A549 (cell line): Measurements from ENCODE around the gene PRSS36. TPM values are rescaled to one million over a fixed set of nuclear protein-coding genes. Genes with fewer than 3 reads are reported as not detected.

Experiments
- ATAC-seq, 2 experiments: fragments of 200-7000 bp in 1 of 2; fragments of >200 bp in 1 of 2; cut with Nextera tagmentation in 1 of 2; cut with Tn5 transposase in 1 of 2; 3 replicates each; pipeline versions ENCODE4 v1.8.0 to v1.9.1; 2018 to 2020; ENCODE audit warnings: mild to moderate bottlenecking in 1 of 2, moderate library complexity in 1 of 2
- CTCF ChIA-PET: fragments of 300-600 bp; sonication (Branson Sonifier 250); formaldehyde crosslinking; extraction: SDS; loops from one replicate; lab custom pipeline; 2021; ENCODE audit warnings: antibody characterized with exemption, inconsistent platforms; lab: Yijun Ruan, JAX
- POLR2A ChIA-PET: fragments of 350-600 bp; formaldehyde crosslinking; extraction: SDS; loops from one replicate; lab custom pipeline; 2021; ENCODE audit warnings: antibody characterized with exemption, inconsistent platforms; lab: Yijun Ruan, JAX
- DNase-seq, 2 experiments: peaks; one replicate each; pipeline versions ENCODE4 v3.0.0 to v3.0.0-alpha.2; 2011 to 2016; ENCODE audit warnings: low read depth in 1 of 2, low spot score in 1 of 2
- FAIRE-seq: peaks from 2 replicates; lab custom pipeline; 2011; peaks lifted over from hg19 to GRCh38; lab: Jason Lieb, UNC
- H3K27ac ChIP-seq, 2 experiments: fragments of >200 bp; sonication (Bioruptor Twin); formaldehyde crosslinking; 3 replicates each; pipeline ENCODE4 v1.5.1; 2016 to 2017
- H3K4me1 ChIP-seq: fragments of >200 bp; sonication (Bioruptor Twin); formaldehyde crosslinking; 3 replicates; pipeline ENCODE4 v1.6.1; 2016
- H3K4me2 ChIP-seq: fragments of >200 bp; sonication (Bioruptor Twin); formaldehyde crosslinking; 3 replicates; pipeline ENCODE4 v1.6.1; 2016
- H3K4me3 ChIP-seq: fragments of >200 bp; sonication (Bioruptor Twin); formaldehyde crosslinking; 3 replicates; pipeline ENCODE4 v1.5.1; 2016
- H3K9me3 ChIP-seq: fragments of >200 bp; sonication (Bioruptor Twin); formaldehyde crosslinking; 3 replicates; pipeline ENCODE4 v1.6.1; 2016
- CBX2 ChIP-seq: fragments of 200-600 bp; sonication (generic); IDR thresholded peaks from 2 replicates; pipeline ENCODE4 v1.6.1; 2016; ENCODE audit warnings: low read depth, mild to moderate bottlenecking, borderline replicate concordance
- CEBPB ChIP-seq, 2 experiments: fragments of >200 bp in 1 of 2; sonication (Bioruptor Twin) in 1 of 2; formaldehyde crosslinking in 1 of 2; IDR thresholded peaks; 2 replicates each; pipeline ENCODE4 v1.6.1; 2012 to 2016
- CHD2 ChIP-seq: fragments of 150-350 bp; IDR thresholded peaks from 2 replicates; pipeline ENCODE4 v1.6.1; 2014; ENCODE audit warnings: low read length; ENCODE audit not compliant: partially characterized antibody
- EHMT2 ChIP-seq: fragments of 200-600 bp; sonication (generic); IDR thresholded peaks from 2 replicates; pipeline ENCODE4 v1.6.1; 2016; ENCODE audit warnings: antibody characterized with exemption, low read depth, mild to moderate bottlenecking, moderate library complexity
- EP300 ChIP-seq, 2 experiments: fragments of >200 bp; sonication (Bioruptor Twin); formaldehyde crosslinking; IDR thresholded peaks; 2 replicates in 1 of 2; 3 replicates in 1 of 2; pipeline ENCODE4 v1.6.1; 2016 to 2017
- ESRRA ChIP-seq: fragments of 150-350 bp; IDR thresholded peaks from 2 replicates; pipeline ENCODE4 v1.6.1; 2014; ENCODE audit warnings: mild to moderate bottlenecking, low read length, borderline replicate concordance
- FOSL2 ChIP-seq, 2 experiments: fragments of 450-650 bp in 1 of 2; fragments of >200 bp in 1 of 2; sonication (Bioruptor Twin) in 1 of 2; formaldehyde crosslinking; IDR thresholded peaks; 2 replicates each; pipeline versions ENCODE4 v1.5.0 to v1.6.1; 2016 to 2020; ENCODE audit warnings: mild to moderate bottlenecking in 1 of 2, moderate library complexity in 1 of 2
- GATA3 ChIP-seq: IDR thresholded peaks from 2 replicates; pipeline ENCODE4 v1.6.1; 2012; ENCODE audit warnings: borderline replicate concordance
- HDAC2 ChIP-seq: fragments of 200-600 bp; sonication (generic); IDR thresholded peaks from 2 replicates; pipeline ENCODE4 v1.6.1; 2016
- HOXB13 ChIP-seq: fragments of 250-450 bp; sonication (Bioruptor Pico); IDR thresholded peaks from 2 replicates; pipeline ENCODE4 v1.5.0; 2020; ENCODE audit warnings: low read depth, mild to moderate bottlenecking, moderate library complexity
- HOXB5 ChIP-seq: fragments of 250-450 bp; sonication (Bioruptor Pico); IDR thresholded peaks from 2 replicates; pipeline ENCODE4 v1.5.0; 2020; ENCODE audit warnings: mild to moderate bottlenecking, moderate library complexity
- JUNB ChIP-seq: fragments of >200 bp; sonication (Bioruptor Twin); formaldehyde crosslinking; IDR thresholded peaks from 2 replicates; pipeline ENCODE4 v1.6.1; 2016
- KDM1A ChIP-seq: fragments of 200-600 bp; sonication (generic); IDR thresholded peaks from 2 replicates; pipeline ENCODE4 v1.6.1; 2016; ENCODE audit warnings: low read depth, mild to moderate bottlenecking
- KDM5A ChIP-seq: fragments of 200-600 bp; sonication (generic); IDR thresholded peaks from 2 replicates; pipeline ENCODE4 v1.6.1; 2016; ENCODE audit warnings: antibody characterized with exemption, mild to moderate bottlenecking
- NFE2L2 ChIP-seq: fragments of 150-350 bp; conservative IDR thresholded peaks from 2 replicates; pipeline ENCODE4 v1.6.1; 2014; ENCODE audit warnings: low read length
- NPAS2 ChIP-seq: fragments of 250-450 bp; sonication (Bioruptor Pico); IDR thresholded peaks from 2 replicates; pipeline ENCODE4 v1.8.0; 2022; ENCODE audit warnings: mild to moderate bottlenecking, moderate library complexity, borderline replicate concordance
- NR3C1 ChIP-seq: fragments of >200 bp; sonication (Bioruptor Twin); formaldehyde crosslinking; IDR thresholded peaks from 3 replicates; pipeline ENCODE4 v1.6.1; 2017
- PHF8 ChIP-seq: fragments of 200-600 bp; sonication (generic); IDR thresholded peaks from 2 replicates; pipeline ENCODE4 v1.6.1; 2016; ENCODE audit warnings: low read depth, mild to moderate bottlenecking, antibody characterized with exemption, moderate library complexity, borderline replicate concordance
- POLR2A ChIP-seq: IDR thresholded peaks from 2 replicates; pipeline ENCODE4 v1.6.1; 2012; ENCODE audit warnings: mild to moderate bottlenecking, low read length
- RAD21 ChIP-seq, 2 experiments: fragments of >200 bp in 1 of 2; sonication (Bioruptor Twin) in 1 of 2; formaldehyde crosslinking in 1 of 2; IDR thresholded peaks in 1 of 2; conservative IDR thresholded peaks in 1 of 2; 2 replicates in 1 of 2; 3 replicates in 1 of 2; pipeline ENCODE4 v1.6.1; 2012 to 2018; ENCODE audit warnings: inconsistent platforms in 1 of 2
- RARB ChIP-seq: fragments of 250-450 bp; sonication (Bioruptor Pico); IDR thresholded peaks from 2 replicates; pipeline ENCODE4 v1.8.0; 2021; ENCODE audit warnings: mild to moderate bottlenecking, moderate library complexity
- RCOR1 ChIP-seq: fragments of 150-350 bp; IDR thresholded peaks from 2 replicates; pipeline ENCODE4 v1.6.1; 2014; ENCODE audit warnings: antibody characterized with exemption, low read length, low read depth
- ZSCAN20 ChIP-seq: fragments of 250-450 bp; sonication (Bioruptor Pico); IDR thresholded peaks from 2 replicates; pipeline ENCODE4 v1.8.0; 2022; ENCODE audit warnings: mild to moderate bottlenecking, moderate library complexity
- WGBS: methylation state at CpG from one replicate; pipeline ENCODE4 v1.1.6; 2017; ENCODE audit errors: missing lambda C conversion rate; 5-methylcytosine and 5-hydroxymethylcytosine counted together
- polyA plus RNA-seq, 4 experiments: library from polyadenylated mRNA; depleted of rRNA in 3 of 4; stranded (reverse); fragments of >200 nt; fragmentation: RNase III in 1 of 4; extraction: RNeasy Plus Mini Kit Qiagen cat#74134 plus additional on column Dnase treatment in 1 of 4; gene quantifications; 2 replicates in 3 of 4; 3 replicates in 1 of 4; pipeline ENCODE4 v1.2.3, GENCODE V29; 2011 to 2017
- TF ChIP-seq, protein P1 (sequence below): IDR thresholded peaks from 2 replicates; pipeline ENCODE4 v1.6.1; 2012
- TF ChIP-seq, protein P2 (sequence below): fragments of >200 bp; sonication (Bioruptor Twin); formaldehyde crosslinking; IDR thresholded peaks from 2 replicates; pipeline ENCODE4 v1.6.1; 2016
- TF ChIP-seq, protein P3 (sequence below): fragments of >200 bp; sonication (Bioruptor Twin); formaldehyde crosslinking; IDR thresholded peaks from 3 replicates; pipeline ENCODE4 v1.6.1; 2016
- TF ChIP-seq, protein P4 (sequence below): IDR thresholded peaks from 2 replicates; pipeline ENCODE4 v1.6.1; 2012

The PRSS36 gene
- polyA plus RNA-seq, 2 of the 4 experiments (the other 2 are of a cell fraction) = 0.41 to 0.75 TPM

DNA sequence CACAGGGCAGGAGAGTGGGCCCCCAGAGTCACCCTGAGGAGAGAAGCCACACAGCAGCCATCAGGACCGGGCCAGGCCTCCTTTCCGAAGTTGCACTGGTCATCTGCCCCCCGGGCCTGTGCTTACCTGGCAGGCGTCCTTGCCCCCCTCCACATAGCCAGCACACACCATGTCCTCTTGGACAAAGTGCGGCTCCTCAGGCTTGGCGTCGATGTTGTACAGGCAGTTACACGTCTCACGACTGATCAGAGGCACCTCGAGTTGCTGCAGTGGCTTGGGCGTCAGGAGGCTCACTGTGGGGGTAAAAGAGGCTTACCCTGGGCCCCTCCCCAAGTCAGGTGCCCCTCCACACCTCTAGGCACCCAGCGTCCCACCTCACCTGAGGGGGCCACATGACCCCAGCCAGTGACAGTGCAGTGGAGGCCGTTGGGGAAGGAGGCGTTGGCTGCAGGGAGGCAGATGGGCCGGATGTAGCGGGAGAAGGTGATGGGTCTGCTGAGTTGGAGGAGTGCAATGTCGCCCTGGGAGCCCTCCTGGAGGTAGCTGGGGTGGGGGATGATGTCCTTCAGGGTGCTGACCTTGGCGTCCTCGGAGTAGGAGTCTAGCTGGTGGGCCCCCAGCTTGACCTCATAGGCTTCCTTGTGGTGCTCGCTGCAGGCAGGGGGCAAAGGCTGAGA lies 17.4 kb downstream of the PRSS36 start:
- Histone ChIP-seq H3K4me1 (peaks cover 18% of the 10 kb centered on the region; the same call in 2 of the 3 replicates), H3K27ac (no peak overlapping the region), H3K4me3 (no peak overlapping the region), H3K9me3 (no peaks in the 10 kb centered on the region), H3K4me2 (no peak overlapping the region)
- ChIA-PET POLR2A (interaction anchor here (0.9 to 2.2 kb wide), 3 partner anchors 10 to 15 kb away, joined by 3 to 8 read pairs (median 5); partner anchors contain the start of gene KAT8), CTCF (interaction anchor here (1.2 to 2.6 kb wide), 4 partner anchors 10 to 310 kb away, joined by 3 to 16 read pairs (median 4); partner anchors contain the start of genes HSD3B7 and ZNF843)
- FAIRE-seq (no peak), DNase-seq (no peak), ATAC-seq (no peak)
- 94% methylated on average over 16 of the region's 20 CpGs for WGBS
- no peak for TF ChIP-seq EHMT2
- no peak for TF ChIP-seq KDM5A
- no peak for TF ChIP-seq RAD21 (conservative IDR thresholded peaks at IDR 0.05 in 1 of 2, IDR thresholded peaks at IDR 0.05 in 1 of 2)
- TF ChIP-seq, protein P1, sequence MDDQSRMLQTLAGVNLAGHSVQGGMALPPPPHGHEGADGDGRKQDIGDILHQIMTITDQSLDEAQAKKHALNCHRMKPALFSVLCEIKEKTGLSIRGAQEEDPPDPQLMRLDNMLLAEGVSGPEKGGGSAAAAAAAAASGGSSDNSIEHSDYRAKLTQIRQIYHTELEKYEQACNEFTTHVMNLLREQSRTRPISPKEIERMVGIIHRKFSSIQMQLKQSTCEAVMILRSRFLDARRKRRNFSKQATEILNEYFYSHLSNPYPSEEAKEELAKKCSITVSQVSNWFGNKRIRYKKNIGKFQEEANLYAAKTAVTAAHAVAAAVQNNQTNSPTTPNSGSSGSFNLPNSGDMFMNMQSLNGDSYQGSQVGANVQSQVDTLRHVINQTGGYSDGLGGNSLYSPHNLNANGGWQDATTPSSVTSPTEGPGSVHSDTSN = no peak
- TF ChIP-seq, protein P2, sequence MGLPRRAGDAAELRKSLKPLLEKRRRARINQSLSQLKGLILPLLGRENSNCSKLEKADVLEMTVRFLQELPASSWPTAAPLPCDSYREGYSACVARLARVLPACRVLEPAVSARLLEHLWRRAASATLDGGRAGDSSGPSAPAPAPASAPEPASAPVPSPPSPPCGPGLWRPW = no peak
- TF ChIP-seq HOXB5 (CRISPR knock-in tag) = no peak
- TF ChIP-seq POLR2A = no peak
- no peak for TF ChIP-seq CHD2
- no peak for TF ChIP-seq FOSL2 (IDR thresholded peaks at IDR 0.05)
- TF ChIP-seq FOSL2 (CRISPR knock-in tag; IDR thresholded peaks at IDR 0.05) = no peak
- TF ChIP-seq HDAC2 = no peak
- TF ChIP-seq CBX2 = no peak
- no peak for TF ChIP-seq NR3C1
- TF ChIP-seq RCOR1 = no peak
- TF ChIP-seq NFE2L2 = no peak
- TF ChIP-seq NPAS2 (CRISPR knock-in tag) = no peak

DNA sequence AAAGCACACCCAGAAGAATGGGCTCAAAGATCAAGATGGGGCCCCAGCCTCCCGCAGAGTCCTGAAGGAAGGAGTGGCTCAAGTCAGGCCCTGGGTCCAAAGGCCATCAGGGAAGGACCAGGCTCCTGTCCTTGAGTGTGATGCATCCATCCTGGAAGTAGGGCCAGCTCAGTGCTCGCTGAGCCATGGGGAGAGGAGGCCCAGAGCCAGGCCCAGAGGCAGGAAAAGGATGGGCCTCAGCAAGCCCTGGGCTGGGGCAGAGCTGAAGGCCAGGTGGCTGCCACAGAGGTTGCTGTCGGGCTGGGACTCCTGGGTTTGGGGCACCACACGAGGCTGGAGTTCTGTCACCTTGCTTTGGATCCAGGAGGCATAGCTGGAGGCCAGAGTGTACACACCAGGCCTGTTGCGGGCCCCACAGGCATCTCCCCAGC lies 18.0 kb downstream of the PRSS36 start:
- Histone ChIP-seq H3K9me3 (no peaks in the 10 kb centered on the region), H3K4me1 (peaks cover 18% of the 10 kb centered on the region; the same call in 2 of the 3 replicates), H3K27ac (no peak overlapping the region), H3K4me3 (no peak overlapping the region), H3K4me2 (no peak overlapping the region)
- TF ChIP-seq EP300 (IDR thresholded peaks at IDR 0.05) (no peak), POLR2A (no peak), HOXB13 (CRISPR knock-in tag) (no peak), RCOR1 (no peak), KDM1A (no peak), PHF8 (no peak), NPAS2 (CRISPR knock-in tag) (no peak), KDM5A (no peak), RARB (no peak), ZSCAN20 (CRISPR knock-in tag) (no peak), CEBPB (IDR thresholded peaks at IDR 0.05) (no peak), JUNB (no peak), GATA3 (no peak), ESRRA (no peak)
- TF ChIP-seq, protein P3, sequence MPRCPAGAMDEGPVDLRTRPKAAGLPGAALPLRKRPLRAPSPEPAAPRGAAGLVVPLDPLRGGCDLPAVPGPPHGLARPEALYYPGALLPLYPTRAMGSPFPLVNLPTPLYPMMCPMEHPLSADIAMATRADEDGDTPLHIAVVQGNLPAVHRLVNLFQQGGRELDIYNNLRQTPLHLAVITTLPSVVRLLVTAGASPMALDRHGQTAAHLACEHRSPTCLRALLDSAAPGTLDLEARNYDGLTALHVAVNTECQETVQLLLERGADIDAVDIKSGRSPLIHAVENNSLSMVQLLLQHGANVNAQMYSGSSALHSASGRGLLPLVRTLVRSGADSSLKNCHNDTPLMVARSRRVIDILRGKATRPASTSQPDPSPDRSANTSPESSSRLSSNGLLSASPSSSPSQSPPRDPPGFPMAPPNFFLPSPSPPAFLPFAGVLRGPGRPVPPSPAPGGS = no peak
- TF ChIP-seq, protein P4, sequence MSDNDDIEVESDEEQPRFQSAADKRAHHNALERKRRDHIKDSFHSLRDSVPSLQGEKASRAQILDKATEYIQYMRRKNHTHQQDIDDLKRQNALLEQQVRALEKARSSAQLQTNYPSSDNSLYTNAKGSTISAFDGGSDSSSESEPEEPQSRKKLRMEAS = no peak
- ChIA-PET CTCF (interaction anchor here (0.6 to 2.6 kb wide), 3 partner anchors 10 to 147 kb away, joined by 3 to 16 read pairs (median 4); partner anchors contain the start of gene HSD3B7), POLR2A (interaction anchor here (1.5 to 2.2 kb wide), 2 partner anchors 10 to 14 kb away, joined by 5 to 8 read pairs; partner anchors contain the start of gene KAT8)
- DNase-seq (no peak), FAIRE-seq (no peak), ATAC-seq (no peak)
- WGBS = 82% methylated on average over 5 of the region's 5 CpGs
